D341Med (cell line): ENCODE results near the gene SLC49A3.
"Not testable (repeated sequence)": the region's sequence is repeated elsewhere in the genome, so short reads cannot be mapped to it uniquely, and the experiment has no call there.

Source experiments
- DNase-seq: peaks from one replicate; pipeline ENCODE4 v3.0.0; 2012; ENCODE audit warnings: low spot score

The SLC49A3 gene

DNA sequence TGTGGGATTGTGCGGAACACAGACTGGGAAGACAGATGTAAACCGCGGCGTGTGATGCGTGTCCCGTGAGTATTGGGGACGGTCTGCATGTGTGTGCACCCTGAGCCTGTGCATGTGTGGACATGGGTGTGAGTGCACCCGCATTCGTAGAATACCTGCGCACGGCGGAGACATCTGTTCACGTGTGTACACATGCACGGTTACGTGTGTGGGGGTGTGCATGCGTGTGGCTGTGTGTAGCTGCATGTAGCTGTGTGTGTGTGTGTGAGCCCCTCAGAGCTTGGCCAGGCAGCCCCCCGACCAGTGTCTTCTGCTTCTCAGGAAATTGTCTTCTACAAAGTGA lies 34.5 kb downstream of the SLC49A3 start:
- DNase-seq: no peak

GRCh38 chr4:653831-654502 lies 35.0 kb downstream of the SLC49A3 start:
- no peak for DNase-seq

- DNase-seq: no peak
Measured at GRCh38 chr4:653080-653821, 35.7 kb downstream of the SLC49A3 start.

DNA sequence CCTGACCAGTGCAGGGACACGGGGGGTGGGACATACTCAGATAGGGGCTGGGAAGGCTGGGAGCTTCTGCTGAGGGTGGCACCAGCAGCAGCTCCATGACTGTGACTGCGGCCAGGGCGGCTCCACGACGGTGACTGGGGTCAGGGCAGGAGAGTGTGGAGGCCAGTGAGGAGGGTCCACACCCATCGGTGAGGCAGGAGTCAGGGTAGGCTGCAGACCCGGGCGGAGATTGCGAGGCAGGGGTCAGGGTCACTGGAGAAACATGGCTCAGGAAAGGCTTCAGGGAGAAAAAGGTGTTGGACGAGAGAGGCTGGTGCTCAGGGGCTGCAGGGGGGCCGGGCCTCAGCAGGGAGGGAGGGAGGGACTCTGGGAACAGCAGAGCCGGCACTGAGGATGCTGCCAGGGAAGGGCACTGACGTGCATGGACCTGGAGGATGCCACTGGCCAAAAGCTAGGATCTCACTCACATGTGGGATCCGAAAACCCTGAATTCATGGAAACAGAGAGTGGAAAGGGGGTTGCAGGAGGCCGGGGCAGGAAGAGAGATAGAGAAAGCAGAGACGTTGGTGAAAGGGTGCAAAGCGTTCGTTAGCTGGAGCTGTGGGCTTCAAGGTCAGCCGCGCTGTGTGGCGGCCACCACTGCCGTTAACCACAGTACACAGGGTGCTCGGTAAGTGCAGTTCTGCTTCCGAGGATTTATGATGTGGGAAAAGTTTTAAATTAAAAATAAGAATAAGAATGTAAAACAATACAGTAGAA lies 36.9 kb downstream of the SLC49A3 start:
- no peak for DNase-seq

DNA sequence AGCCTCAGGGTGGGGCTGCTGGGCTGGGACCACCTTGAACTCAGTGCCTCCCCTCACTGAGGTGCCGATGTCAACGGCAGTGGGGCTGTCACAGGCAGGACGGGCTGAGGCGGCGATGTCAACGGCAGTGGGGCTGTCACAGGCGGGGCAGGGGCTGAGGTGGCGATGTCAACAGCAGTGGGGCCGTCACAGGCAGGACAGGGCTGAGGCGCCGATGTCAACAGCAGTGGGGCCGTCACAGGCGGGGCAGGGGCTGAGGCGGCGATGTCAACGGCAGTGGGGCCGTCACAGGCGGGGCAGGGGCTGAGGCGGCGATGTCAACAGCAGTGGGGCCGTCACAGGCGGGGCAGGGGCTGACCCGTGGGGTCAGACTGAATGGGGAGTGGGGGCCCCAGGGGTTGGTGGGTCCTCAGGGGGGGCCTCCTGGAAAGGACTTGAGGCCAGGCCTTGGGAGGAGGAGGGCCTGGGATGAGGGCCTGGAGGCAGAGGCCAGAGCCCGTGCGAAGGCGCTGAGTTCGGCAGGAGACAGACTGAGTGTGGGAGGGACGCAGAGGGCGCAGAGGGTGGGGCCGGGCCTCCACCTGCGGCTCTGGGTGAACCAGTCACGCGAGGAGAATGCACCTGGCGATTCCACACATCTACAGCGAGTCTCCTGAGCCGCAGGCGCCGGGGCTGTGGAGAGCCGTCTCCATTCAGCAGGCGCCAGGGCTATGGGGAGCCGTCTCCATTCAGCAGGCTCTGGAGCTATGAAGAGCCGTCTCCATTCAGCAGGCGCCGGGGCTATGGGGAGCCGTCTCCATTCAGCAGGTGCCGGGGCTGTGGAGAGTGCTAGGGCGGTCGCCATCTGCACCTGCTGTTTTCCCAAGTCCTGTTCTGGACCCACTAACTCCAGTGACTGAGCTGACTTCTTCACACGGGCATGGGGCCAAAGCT lies 37.7 kb downstream of the SLC49A3 start:
- no peak for DNase-seq

GRCh38 chr4:650461-650860 lies 38.5 kb downstream of the SLC49A3 start:
- no peak for DNase-seq

GRCh38 chr4:649751-650310 lies 39.1 kb downstream of the SLC49A3 start:
- DNase-seq: no peak

- DNase-seq: no peak
Measured at GRCh38 chr4:649293-649625, 39.7 kb downstream of the SLC49A3 start.

DNA sequence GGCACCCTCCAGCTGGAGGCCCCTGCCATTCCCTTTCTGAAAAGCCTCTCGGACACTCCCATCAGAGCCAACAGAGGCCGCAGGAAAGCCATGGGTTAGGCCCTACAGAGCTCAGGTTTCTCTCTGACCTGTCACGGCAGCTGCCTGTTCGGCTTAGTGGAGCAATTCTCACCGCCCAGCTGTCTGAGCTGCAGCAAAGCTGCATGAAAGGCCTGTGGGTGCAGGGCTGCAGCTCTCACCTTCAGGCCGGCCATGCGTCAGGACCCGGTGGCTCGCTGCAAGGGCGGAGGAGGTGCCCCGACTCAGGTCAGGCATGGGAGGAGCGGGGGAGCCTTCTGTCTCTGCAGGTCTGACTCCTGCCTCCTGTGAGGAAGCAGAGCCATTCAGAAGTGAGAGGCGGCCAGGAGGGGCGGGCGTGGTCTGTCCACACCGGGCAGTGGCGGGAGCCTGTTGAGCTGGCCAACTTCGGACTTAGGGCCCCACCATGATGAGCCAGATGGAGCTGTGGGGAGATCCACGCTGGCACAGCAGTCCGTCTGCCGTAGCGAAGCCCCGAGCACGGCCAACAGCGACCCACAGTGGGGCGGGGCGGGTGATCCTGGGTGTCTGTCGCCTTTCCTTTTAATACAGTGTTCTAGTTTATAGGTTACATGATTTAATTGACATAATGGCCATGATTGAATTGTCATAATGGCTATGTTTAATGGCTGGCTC lies 40.2 kb downstream of the SLC49A3 start:
- DNase-seq: no peak

GRCh38 chr4:647481-647880 lies 41.5 kb downstream of the SLC49A3 start:
- no peak for DNase-seq

GRCh38 chr4:646460-646859 lies 42.5 kb downstream of the SLC49A3 start:
- DNase-seq: no peak

GRCh38 chr4:642366-642765 lies 46.6 kb downstream of the SLC49A3 start:
- not testable (repeated sequence) for DNase-seq

- DNase-seq: no peak
Measured at GRCh38 chr4:637536-638280, 51.2 kb downstream of the SLC49A3 start.

DNA sequence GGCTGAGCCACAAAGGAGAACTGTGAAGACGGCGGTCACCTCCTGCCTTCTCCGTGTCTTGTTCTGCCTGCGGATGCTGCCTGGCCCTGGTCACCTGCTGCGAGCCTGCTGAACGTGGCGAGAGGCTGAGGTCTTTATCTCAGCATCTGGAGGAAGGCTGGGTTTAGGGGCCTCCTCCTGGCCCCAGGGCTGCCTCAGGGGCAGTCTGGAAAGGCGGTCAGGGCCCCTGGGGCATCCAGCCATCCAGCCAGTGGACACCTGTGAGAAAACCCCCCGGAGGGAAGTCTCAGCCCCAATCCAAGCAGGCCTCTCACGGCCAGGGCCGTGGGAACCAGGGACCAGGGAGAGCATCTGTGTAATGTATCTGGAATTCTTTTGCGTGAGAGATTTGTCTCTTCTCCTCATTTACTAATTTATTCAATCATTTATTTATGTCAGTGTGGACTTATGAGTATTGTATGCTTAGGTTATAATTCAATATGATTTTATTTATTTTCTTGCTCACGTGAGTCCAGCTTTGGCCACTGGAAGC lies 52.3 kb downstream of the SLC49A3 start:
- no peak for DNase-seq

DNA sequence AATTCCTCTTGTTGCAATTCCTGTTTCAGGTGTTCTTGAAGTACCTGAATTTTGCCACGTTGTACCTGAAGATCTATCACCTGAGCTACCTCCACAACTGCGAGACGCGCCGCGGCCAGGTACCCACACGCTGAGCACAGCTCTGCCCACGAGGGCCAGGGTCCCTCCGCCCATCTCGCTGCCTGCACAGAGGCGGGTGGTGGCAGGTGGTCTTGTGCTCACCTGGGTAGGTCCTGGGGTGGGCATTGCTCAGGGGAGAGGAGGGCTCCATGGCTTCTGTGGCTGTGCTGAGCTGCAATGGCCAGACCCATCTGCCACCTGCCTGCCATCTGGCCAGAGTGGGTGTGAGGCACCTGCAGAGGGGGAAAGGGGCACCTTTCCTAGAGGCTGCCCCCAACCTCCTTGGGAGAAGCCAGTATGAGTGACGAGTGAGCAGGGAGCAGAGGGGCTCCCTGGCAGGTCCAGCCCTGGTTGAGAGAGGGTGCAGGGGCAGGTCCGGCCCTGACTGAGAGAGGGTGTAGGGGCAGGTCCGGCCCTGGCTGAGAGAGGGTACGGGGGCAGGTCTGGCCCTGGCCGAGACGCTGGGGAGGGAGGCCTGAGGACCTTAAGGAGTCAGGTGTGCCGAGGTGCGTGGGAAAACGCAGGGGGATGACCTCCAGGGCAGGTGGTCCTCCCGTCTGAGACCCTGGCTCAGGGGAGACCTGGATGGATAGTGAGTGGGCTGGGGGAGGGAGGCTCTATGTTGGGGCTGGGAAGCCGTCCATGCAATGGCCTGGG lies 52.9 kb downstream of the SLC49A3 start:
- DNase-seq: no peak

GRCh38 chr4:635066-635835 lies 53.7 kb downstream of the SLC49A3 start:
- not testable (repeated sequence) for DNase-seq

GRCh38 chr4:634599-634985 lies 54.4 kb downstream of the SLC49A3 start:
- DNase-seq: no peak

GRCh38 chr4:633976-634598 lies 54.9 kb downstream of the SLC49A3 start:
- DNase-seq: peak; percentile 28
